ENCODE data around the gene DYSF. TPM values are rescaled to one million over a fixed set of nuclear protein-coding genes. Genes with fewer than 3 reads are reported as not detected.

The DYSF gene
- polyA plus RNA-seq, 1 donor from 2014 or later, result 0.04 TPM

DNA sequence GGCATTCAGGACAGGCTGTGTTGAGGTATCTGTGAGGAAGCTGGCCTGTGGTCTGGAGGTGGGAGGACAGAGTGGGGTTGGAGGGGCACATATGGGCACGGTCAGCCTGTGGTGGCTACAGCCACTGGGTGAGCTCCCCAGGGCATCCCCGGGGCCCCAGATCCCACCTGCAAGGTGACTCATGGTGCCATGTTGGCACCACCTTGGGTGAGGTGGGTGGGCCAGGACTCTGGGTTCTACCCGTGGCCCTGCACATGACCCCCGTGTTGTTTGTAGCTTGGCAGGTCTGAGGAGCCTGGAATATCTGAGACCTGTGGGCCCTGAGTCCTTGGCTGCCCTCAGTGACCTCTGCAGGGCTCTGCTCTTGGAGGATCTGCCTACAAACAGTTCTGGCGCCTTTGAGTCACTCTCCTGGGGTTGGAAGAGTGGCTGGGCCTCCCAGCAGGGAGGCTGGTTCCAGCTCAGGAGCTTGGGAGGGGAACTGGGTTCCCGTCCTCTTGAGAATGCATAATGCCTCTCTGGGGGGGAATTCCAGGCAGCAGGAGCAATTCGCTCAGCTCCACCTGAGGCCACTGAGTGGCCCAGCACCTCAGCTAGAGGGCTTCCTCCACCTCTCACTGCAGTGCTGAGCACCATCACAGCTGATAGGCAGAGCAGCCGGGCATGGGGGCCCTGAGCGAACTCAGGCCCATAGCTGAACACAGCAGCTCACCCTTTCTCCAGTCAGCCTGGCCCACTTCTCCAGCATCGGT, 105.1 kb downstream of the DYSF start:
- TF ChIP-seq POLR2AphosphoS5 (IDR thresholded peaks at IDR 0.05) (no peak), EZH2 (IDR thresholded peaks at IDR 0.05; ENCODE audit: borderline replicate concordance, insufficient read depth, low read length, poor library complexity, severe bottlenecking) (no peak), TAF1 (IDR thresholded peaks at IDR 0.05; ENCODE audit: low read depth) (no peak), RAD21 (conservative IDR thresholded peaks at IDR 0.05) (no peak), MXI1 (conservative IDR thresholded peaks at IDR 0.05; ENCODE audit: poor library complexity, severe bottlenecking) (no peak), EP300 (conservative IDR thresholded peaks at IDR 0.05; ENCODE audit: poor library complexity, severe bottlenecking) (no peak), SMC3 (conservative IDR thresholded peaks at IDR 0.05; ENCODE audit: poor library complexity) (no peak)
- TF ChIP-seq, protein P1, sequence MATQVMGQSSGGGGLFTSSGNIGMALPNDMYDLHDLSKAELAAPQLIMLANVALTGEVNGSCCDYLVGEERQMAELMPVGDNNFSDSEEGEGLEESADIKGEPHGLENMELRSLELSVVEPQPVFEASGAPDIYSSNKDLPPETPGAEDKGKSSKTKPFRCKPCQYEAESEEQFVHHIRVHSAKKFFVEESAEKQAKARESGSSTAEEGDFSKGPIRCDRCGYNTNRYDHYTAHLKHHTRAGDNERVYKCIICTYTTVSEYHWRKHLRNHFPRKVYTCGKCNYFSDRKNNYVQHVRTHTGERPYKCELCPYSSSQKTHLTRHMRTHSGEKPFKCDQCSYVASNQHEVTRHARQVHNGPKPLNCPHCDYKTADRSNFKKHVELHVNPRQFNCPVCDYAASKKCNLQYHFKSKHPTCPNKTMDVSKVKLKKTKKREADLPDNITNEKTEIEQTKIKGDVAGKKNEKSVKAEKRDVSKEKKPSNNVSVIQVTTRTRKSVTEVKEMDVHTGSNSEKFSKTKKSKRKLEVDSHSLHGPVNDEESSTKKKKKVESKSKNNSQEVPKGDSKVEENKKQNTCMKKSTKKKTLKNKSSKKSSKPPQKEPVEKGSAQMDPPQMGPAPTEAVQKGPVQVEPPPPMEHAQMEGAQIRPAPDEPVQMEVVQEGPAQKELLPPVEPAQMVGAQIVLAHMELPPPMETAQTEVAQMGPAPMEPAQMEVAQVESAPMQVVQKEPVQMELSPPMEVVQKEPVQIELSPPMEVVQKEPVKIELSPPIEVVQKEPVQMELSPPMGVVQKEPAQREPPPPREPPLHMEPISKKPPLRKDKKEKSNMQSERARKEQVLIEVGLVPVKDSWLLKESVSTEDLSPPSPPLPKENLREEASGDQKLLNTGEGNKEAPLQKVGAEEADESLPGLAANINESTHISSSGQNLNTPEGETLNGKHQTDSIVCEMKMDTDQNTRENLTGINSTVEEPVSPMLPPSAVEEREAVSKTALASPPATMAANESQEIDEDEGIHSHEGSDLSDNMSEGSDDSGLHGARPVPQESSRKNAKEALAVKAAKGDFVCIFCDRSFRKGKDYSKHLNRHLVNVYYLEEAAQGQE (IDR thresholded peaks at IDR 0.05; ENCODE audit: borderline replicate concordance), result no peak
- TF ChIP-seq, protein P2, sequence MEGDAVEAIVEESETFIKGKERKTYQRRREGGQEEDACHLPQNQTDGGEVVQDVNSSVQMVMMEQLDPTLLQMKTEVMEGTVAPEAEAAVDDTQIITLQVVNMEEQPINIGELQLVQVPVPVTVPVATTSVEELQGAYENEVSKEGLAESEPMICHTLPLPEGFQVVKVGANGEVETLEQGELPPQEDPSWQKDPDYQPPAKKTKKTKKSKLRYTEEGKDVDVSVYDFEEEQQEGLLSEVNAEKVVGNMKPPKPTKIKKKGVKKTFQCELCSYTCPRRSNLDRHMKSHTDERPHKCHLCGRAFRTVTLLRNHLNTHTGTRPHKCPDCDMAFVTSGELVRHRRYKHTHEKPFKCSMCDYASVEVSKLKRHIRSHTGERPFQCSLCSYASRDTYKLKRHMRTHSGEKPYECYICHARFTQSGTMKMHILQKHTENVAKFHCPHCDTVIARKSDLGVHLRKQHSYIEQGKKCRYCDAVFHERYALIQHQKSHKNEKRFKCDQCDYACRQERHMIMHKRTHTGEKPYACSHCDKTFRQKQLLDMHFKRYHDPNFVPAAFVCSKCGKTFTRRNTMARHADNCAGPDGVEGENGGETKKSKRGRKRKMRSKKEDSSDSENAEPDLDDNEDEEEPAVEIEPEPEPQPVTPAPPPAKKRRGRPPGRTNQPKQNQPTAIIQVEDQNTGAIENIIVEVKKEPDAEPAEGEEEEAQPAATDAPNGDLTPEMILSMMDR (IDR thresholded peaks at IDR 0.05; ENCODE audit: poor library complexity, severe bottlenecking), result no peak
- H3K27me3 ChIP-seq (ENCODE audit: insufficient read depth, low read depth, low read length), result no peaks in the 10 kb centered on the region

DNA sequence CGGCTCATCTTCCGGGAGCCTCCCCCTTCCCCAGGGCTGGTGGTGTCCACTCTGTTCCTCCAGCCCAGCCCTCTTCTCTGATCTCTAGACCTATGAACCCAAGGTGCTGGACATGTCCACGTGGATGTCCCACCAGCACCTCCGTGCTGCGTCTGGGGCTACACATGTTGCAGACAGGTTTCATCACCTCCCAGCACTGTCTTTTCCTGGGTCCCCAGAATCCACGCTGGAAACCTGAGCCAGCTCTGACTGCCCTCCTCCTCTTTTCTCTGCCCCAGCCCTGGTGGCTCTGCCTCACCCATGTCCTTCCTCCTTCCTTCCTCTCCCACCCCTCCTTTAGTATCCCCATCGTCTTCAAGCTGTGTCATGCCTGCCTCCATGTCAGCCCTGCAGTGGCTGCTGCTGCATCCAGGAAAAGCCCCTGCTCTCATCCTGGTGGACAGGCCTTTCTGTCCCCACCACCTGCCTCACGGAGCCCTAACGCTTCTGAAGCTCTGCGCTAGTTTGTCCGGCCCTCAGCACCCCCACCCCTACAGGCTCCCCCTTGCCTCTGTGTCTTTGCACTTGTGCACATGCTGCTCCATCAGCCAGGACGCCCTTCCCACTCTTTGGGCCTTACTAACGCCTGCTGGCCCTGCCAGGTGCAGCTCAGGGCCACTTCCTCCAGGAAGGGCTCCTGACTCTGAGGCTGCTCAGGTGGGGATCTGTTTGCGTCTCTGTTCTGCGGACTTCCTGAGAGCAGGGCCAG, 105.9 kb downstream of the DYSF start:
- H3K79me2 ChIP-seq (replicated peaks; ENCODE audit: insufficient read depth, low read length), result no peaks in the 10 kb centered on the region
- no peaks in the 10 kb centered on the region for H3K9me3 ChIP-seq (ENCODE audit: low read length)
- H3K9me2 ChIP-seq (ENCODE audit: insufficient read depth, low read length), result no peaks in the 10 kb centered on the region
- no peaks in the 10 kb centered on the region for H3K27me3 ChIP-seq (ENCODE audit: insufficient read depth, low read depth, low read length)
- no peak overlapping the region for H3K9ac ChIP-seq (ENCODE audit: low read length)
- H3F3A ChIP-seq (ENCODE audit: insufficient read depth, low read length, poor library complexity, severe bottlenecking), result no peaks in the 10 kb centered on the region
- H3K36me3 ChIP-seq (ENCODE audit: insufficient read depth, low read length), result no peaks in the 10 kb centered on the region
- no peak overlapping the region for H3K4me3 ChIP-seq (ENCODE audit: low read length)
- no peak overlapping the region for H2AFZ ChIP-seq (ENCODE audit: low read depth, low read length)
- H4K20me1 ChIP-seq (ENCODE audit: insufficient read depth), result no peaks in the 10 kb centered on the region
- TF ChIP-seq SMC3 (conservative IDR thresholded peaks at IDR 0.05; ENCODE audit: poor library complexity) (no peak), EP300 (conservative IDR thresholded peaks at IDR 0.05; ENCODE audit: poor library complexity, severe bottlenecking) (no peak), POLR2AphosphoS5 (IDR thresholded peaks at IDR 0.05) (no peak), TAF1 (IDR thresholded peaks at IDR 0.05; ENCODE audit: low read depth) (no peak), RAD21 (conservative IDR thresholded peaks at IDR 0.05) (no peak), EZH2 (IDR thresholded peaks at IDR 0.05; ENCODE audit: borderline replicate concordance, insufficient read depth, low read length, poor library complexity, severe bottlenecking) (no peak), MXI1 (conservative IDR thresholded peaks at IDR 0.05; ENCODE audit: poor library complexity, severe bottlenecking) (no peak)
- TF ChIP-seq, protein P2 (IDR thresholded peaks at IDR 0.05; ENCODE audit: poor library complexity, severe bottlenecking), result no peak
- TF ChIP-seq, protein P1 (IDR thresholded peaks at IDR 0.05; ENCODE audit: borderline replicate concordance), result no peak
- no peak overlapping the region for H3K4me2 ChIP-seq (ENCODE audit: low read length)
- no peak overlapping the region for H3K27ac ChIP-seq (ENCODE audit: low read length)

More for the DNA sequence above, 105.1 kb downstream of the DYSF start:
- Histone ChIP-seq H2AFZ (ENCODE audit: low read depth, low read length) (no peak overlapping the region), H3K27ac (ENCODE audit: low read length) (no peak overlapping the region), H3K4me3 (ENCODE audit: low read length) (no peak overlapping the region), H4K20me1 (ENCODE audit: insufficient read depth) (no peaks in the 10 kb centered on the region), H3K9me3 (ENCODE audit: low read length) (no peaks in the 10 kb centered on the region), H3F3A (ENCODE audit: insufficient read depth, low read length, poor library complexity, severe bottlenecking) (no peaks in the 10 kb centered on the region), H3K9ac (ENCODE audit: low read length) (no peak overlapping the region), H3K4me2 (ENCODE audit: low read length) (no peak overlapping the region), H3K36me3 (ENCODE audit: insufficient read depth, low read length) (no peaks in the 10 kb centered on the region), H3K9me2 (ENCODE audit: insufficient read depth, low read length) (no peaks in the 10 kb centered on the region), H3K79me2 (replicated peaks; ENCODE audit: insufficient read depth, low read length) (no peaks in the 10 kb centered on the region)

All from neural cell (in vitro differentiated cells).